Right lobe of liver (tissue), 6 donors: ENCODE measurements around the gene ANTXR1. TPM values are rescaled to one million over a fixed set of nuclear protein-coding genes. Genes with fewer than 3 reads are reported as not detected.

ENCODE experiments used
- ATAC-seq, 4 donors: fragments of 200-7000 bp; cut with Tn5 transposase; one replicate each; pipeline ENCODE4 v1.9.1; 2020; ENCODE audit warnings: mild to moderate bottlenecking in 4 of 4, moderate library complexity in 4 of 4
- DNase-seq, 3 donors: peaks; one replicate each; pipeline ENCODE4 v3.0.0-alpha.2; 2020
- H3K27ac ChIP-seq, 3 donors: fragments of 200-600 bp; one replicate each; pipeline ENCODE4 v1.8.0; 2022
- H3K27me3 ChIP-seq, 2 donors: fragments of 200-600 bp; one replicate each; pipeline ENCODE4 v1.8.0; 2022
- H3K36me3 ChIP-seq, 4 donors: fragments of 200-600 bp; sonication (generic) in 1 of 4; one replicate each; pipeline versions ENCODE4 v1.5.1 to v1.8.0; 2017 to 2022; ENCODE audit warnings: control low read depth in 1 of 4
- H3K4me1 ChIP-seq, 4 donors: fragments of 200-600 bp; sonication (generic) in 1 of 4; one replicate each; pipeline versions ENCODE4 v1.5.1 to v1.8.0; 2017 to 2022; ENCODE audit warnings: control low read depth in 1 of 4
- H3K4me3 ChIP-seq, 3 donors: fragments of 200-600 bp; one replicate each; pipeline ENCODE4 v1.8.0; 2022
- H3K9me3 ChIP-seq, 4 donors: fragments of 200-600 bp; sonication (generic) in 1 of 4; one replicate each; pipeline versions ENCODE4 v1.5.1 to v1.8.0; 2017 to 2022; ENCODE audit warnings: control low read depth in 1 of 4
- POLR2A ChIP-seq: fragments of 450-650 bp; IDR thresholded peaks from one replicate; pipeline ENCODE4 v1.6.1; 2017; ENCODE audit warnings: antibody characterized with exemption, mild to moderate bottlenecking
- WGBS: methylation state at CpG from one replicate; pipeline ENCODE4 v1.1.6; 2018; ENCODE audit warnings: low coverage, low lambda C conversion rate; ENCODE audit not compliant: insufficient coverage; ENCODE audit errors: missing lambda C conversion rate; 5-methylcytosine and 5-hydroxymethylcytosine counted together
- intact Hi-C, 2 donors: fragments of 100-400 bp; cut with DNase I; formaldehyde crosslinking; loops; one replicate each; pipeline versions ENCODE4 v1.11.2 to v1.14.1; 2022
- total RNA-seq, 6 experiments: library from RNA; depleted of rRNA in 2 of 6; stranded (reverse); fragments of >200 nt in 2 of 6; fragmentation: NEBNext Ultra II Directional in 3 of 6; extraction: Animal tissue kit (Norgen Biotek cat#: 25700) in 3 of 6; gene quantifications; one replicate each; pipeline versions ENCODE4 v1.1.0 to v1.2.4, GENCODE V29; 2016 to 2023
- TF ChIP-seq, protein P1 (sequence below), 4 donors: fragments of 200-600 bp in 3 of 4; fragments of 450-650 bp in 1 of 4; IDR thresholded peaks; one replicate each; pipeline versions ENCODE4 v1.5.1 to v1.8.0; 2016 to 2022; ENCODE audit warnings: antibody characterized with exemption in 4 of 4, mild to moderate bottlenecking in 2 of 4
- donor health status: DM: no; HTN: yes; CAD: no.
- donor health status: DM: no; HTN: no; CAD: no.
- donor health status: DM: no; HTN: no; CAD: no.
- donor health status: DM: no; HTN: yes; CAD: no.
- donor health status: DM: no; HTN: yes; CAD: no.

The ANTXR1 gene
- total RNA-seq, 6 experiments from 2014 or later: 1.1 to 4.1 (median 2.9) TPM

DNA sequence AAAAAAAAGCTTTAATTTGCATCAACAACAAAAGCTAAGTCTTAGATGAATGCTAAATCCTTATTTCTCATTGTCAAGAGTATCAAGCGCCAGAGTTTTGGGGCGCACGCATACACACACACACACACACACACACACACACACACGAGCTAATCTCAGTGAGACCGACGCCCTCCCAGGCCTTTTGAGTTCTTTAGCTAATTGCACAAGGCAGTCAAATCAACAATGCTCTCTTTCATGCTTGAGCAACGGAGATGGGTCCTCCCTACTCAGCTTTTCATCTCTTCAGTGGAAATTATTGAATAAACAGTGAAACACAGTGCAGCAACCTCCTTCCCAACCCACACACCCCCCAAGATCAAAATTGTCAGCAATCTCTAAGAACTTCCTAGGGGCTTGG is 19.3 kb upstream of the ANTXR1 start:
- TF ChIP-seq, protein P1, sequence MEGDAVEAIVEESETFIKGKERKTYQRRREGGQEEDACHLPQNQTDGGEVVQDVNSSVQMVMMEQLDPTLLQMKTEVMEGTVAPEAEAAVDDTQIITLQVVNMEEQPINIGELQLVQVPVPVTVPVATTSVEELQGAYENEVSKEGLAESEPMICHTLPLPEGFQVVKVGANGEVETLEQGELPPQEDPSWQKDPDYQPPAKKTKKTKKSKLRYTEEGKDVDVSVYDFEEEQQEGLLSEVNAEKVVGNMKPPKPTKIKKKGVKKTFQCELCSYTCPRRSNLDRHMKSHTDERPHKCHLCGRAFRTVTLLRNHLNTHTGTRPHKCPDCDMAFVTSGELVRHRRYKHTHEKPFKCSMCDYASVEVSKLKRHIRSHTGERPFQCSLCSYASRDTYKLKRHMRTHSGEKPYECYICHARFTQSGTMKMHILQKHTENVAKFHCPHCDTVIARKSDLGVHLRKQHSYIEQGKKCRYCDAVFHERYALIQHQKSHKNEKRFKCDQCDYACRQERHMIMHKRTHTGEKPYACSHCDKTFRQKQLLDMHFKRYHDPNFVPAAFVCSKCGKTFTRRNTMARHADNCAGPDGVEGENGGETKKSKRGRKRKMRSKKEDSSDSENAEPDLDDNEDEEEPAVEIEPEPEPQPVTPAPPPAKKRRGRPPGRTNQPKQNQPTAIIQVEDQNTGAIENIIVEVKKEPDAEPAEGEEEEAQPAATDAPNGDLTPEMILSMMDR (IDR thresholded peaks at IDR 0.05): no peak
- TF ChIP-seq POLR2A: no peak
- Histone ChIP-seq H3K9me3 (no peaks in the 10 kb centered on the region), H3K4me1 (peaks cover 0 to 12% (median 5%) of the 10 kb centered on the region in 4 donors), H3K27ac (no peak overlapping the region), H3K36me3 (no peaks in the 10 kb centered on the region), H3K4me3 (no peak overlapping the region), H3K27me3 (no peaks in the 10 kb centered on the region)
- 77% methylated on average over 7 of the region's 7 CpGs for WGBS
- DNase-seq: no peak
- intact Hi-C loops: no loop called here
- no peak for ATAC-seq

DNA sequence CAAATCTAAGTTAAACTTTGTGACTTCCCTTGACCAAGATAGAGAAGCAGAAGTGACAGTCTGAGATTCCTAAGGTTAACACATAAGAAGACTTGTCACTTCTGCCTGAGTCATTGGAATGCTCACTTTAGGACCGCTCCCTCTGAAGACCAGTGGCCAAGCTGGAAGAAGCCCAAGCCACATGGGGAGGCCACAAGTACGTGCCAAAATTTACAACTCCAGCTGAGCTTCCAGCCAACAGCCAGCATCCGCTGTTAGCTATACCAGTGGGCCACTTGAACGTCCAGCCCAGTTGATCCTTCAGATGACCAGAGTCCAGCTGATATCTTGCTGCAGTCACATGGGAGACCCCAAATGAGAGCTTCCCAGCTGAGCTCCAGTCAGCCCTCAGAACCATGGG is 18.1 kb upstream of the ANTXR1 start:
- Histone ChIP-seq H3K27me3 (no peaks in the 10 kb centered on the region), H3K4me1 (peaks cover 0 to 3% (median 0%) of the 10 kb centered on the region in 4 donors), H3K4me3 (no peak overlapping the region), H3K36me3 (no peaks in the 10 kb centered on the region), H3K27ac (no peak overlapping the region), H3K9me3 (no peaks in the 10 kb centered on the region)
- intact Hi-C loops: no loop called here
- WGBS: 39% methylated on average over 2 of the region's 4 CpGs
- DNase-seq (no peak), ATAC-seq (no peak)
- TF ChIP-seq POLR2A: no peak
- TF ChIP-seq, protein P1 (IDR thresholded peaks at IDR 0.05): no peak

DNA sequence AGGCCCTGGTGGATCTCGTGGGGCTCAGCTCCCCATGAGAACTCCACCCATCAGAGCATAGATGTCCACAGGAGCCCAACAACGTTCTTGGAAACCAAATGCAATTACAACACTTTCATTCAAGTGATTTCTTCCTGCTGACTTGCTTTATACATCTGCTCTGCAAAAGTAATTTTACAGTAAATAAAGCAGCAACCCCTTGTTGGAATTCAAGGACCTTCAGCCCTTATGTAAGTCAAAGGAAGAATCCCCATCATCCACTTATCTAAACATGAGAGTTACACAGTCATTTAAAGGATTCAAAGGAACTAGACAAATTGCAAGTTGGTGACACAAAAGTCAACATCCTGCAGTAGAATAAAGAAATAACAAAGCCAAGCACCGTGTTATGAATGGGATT is 17.1 kb upstream of the ANTXR1 start:
- DNase-seq: no peak
- 46% methylated on average over 3 of the region's 3 CpGs for whole genome bisulfite sequencing
- Histone ChIP-seq H3K27me3 (no peaks in the 10 kb centered on the region), H3K9me3 (no peaks in the 10 kb centered on the region), H3K4me1 (no peaks in the 10 kb centered on the region), H3K4me3 (no peak overlapping the region), H3K27ac (no peak overlapping the region), H3K36me3 (no peaks in the 10 kb centered on the region)
- intact Hi-C loops: no loop called here
- TF ChIP-seq, protein P1 (IDR thresholded peaks at IDR 0.05): no peak
- TF ChIP-seq POLR2A: no peak
- no peak for ATAC-seq

DNA sequence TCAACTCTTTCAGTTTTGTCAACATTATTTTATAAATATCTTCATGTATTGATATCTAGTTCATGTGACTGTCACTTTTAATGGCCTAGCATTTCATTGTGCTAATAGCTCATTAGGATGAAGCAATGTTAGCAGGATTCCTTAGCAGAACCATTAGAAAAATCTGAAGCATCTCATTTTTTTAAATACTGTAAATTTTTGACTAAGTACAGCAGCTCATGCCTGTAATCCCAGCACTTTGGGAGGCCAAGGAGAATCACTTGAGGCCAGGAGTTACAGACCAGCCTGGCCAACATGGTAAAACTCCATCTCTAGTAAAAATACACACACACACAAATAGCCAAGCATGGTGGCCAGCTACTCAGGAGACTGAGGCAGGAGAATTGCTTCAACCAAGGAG is 15.6 kb upstream of the ANTXR1 start:
- Histone ChIP-seq H3K4me3 (no peak overlapping the region), H3K36me3 (no peaks in the 10 kb centered on the region), H3K4me1 (no peaks in the 10 kb centered on the region), H3K27ac (no peak overlapping the region), H3K27me3 (no peaks in the 10 kb centered on the region), H3K9me3 (no peaks in the 10 kb centered on the region)
- DNase-seq (no peak), ATAC-seq (no peak)
- intact Hi-C loops: no loop called here
- no peak for TF ChIP-seq POLR2A
- TF ChIP-seq, protein P1 (IDR thresholded peaks at IDR 0.05): no peak

DNA sequence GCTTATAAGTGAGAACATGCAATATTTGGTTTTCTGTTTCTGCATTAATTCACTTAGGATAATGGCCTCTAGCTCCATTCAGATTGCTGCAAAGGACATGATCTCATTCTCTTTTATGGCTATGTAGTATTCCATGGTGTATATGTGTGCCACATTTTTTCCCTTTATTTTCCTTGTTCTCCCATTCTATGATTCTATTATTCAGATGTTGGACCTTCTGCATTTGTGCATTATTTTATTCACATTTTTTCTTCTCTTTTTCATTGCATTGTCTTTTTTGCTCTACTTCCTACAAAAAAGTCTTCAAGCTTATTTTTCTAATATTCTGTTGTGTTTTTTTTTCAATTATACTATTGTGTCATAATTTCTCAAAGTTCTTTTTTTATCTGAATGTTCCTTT is 11.1 kb upstream of the ANTXR1 start:
- Histone ChIP-seq H3K4me3 (no peak overlapping the region), H3K9me3 (no peaks in the 10 kb centered on the region), H3K36me3 (no peaks in the 10 kb centered on the region), H3K27me3 (no peaks in the 10 kb centered on the region), H3K4me1 (no peaks in the 10 kb centered on the region), H3K27ac (no peak overlapping the region)
- DNase-seq (no peak), ATAC-seq (no peak)
- intact Hi-C loops: no loop called here
- TF ChIP-seq, protein P1 (IDR thresholded peaks at IDR 0.05): no peak
